ENCODE results near the gene SFMBT2.
A peak's percentile ranks its signal among the peaks of the same experiment; 100 is the strongest.

The SFMBT2 gene

DNA sequence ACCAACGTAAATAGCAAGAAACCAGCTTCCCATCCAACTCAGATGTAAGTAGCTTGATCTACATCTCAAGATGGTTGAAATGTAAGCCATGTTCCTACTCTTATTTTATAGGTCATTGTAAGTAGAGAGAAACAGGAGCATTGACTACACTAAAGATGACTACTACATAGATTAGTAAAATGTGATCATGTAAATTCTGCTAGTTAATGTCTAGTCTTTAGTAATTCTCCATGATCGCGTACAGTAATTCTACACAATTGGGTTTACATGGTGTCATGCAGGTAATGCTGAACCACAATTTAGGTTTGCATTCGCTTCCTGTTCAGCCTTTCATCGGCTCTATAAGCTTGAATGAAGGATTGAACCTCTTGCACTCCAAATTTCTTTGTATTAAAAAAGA, 14.9 kb upstream of the SFMBT2 start:
- no peak for DNase-seq (ENCODE audit: low spot score)

DNA sequence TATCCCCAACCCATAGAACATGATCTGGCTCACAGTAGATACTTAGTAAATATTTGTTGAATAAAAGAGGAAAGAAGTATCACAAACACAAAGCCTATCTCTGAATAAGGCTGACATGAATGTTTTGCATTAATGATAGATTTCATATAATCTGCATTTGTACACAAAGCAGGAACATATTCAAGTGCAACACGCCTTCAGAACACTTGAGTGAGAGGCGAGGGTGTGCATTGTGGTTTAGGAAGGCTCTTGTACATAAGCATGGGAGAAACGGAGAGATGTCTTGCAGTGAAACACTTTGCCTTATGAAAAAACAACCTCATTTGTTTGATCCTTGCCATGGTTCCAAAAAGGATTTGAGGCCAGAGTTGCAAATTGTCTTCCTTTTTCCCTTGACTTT, 14.1 kb upstream of the SFMBT2 start:
- DNase-seq (ENCODE audit: low spot score): no peak

- DNase-seq (ENCODE audit: low spot score): no peak
These were observed 13.5 kb upstream of the SFMBT2 start for GRCh38 chr10:7424315-7424714.

DNA sequence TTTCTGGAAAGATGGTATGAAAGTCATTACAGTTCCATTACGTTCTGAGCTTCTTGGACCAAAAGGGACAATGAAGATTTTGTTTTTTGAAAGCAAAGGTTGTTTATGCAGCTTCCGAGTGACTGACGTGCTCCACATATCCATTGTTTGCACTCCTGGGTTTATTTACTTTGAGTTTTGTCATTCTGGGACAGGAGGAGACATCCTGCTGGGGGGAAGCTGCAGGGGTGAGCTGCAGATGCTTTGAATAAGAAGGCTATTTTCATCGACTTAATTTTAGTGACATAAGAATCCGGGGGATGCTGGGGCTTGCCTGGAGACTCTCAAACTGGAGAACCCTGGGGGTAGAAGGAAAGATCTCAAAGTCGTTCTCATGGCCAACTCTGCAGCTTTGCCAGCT, 12.7 kb upstream of the SFMBT2 start:
- DNase-seq (ENCODE audit: low spot score): no peak

- no peak for DNase-seq (ENCODE audit: low spot score)
These were observed 10.7 kb upstream of the SFMBT2 start for GRCh38 chr10:7421526-7421925.

- no peak for DNase-seq (ENCODE audit: low spot score)
These were observed 9.2 kb upstream of the SFMBT2 start for GRCh38 chr10:7419998-7420397.

DNA sequence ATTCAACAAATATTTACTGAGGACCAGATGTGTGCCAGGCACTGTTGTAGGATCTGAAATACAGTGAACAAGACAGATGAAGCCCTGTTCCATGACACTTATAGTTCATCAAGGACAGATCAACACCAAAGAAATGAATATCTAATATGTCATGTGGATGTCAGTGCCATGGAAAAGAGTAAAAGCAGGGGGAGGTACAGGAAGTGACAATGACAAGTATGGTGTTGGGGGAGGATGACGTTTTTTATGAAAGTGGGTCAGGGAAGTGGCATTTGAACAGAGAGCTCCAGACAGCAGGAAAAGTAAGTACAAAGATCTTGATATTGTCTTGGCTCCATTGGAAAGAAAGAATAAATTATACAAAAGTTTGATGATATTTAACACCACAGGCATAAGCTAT, 7.0 kb upstream of the SFMBT2 start:
- DNase-seq (ENCODE audit: low spot score): no peak

DNA sequence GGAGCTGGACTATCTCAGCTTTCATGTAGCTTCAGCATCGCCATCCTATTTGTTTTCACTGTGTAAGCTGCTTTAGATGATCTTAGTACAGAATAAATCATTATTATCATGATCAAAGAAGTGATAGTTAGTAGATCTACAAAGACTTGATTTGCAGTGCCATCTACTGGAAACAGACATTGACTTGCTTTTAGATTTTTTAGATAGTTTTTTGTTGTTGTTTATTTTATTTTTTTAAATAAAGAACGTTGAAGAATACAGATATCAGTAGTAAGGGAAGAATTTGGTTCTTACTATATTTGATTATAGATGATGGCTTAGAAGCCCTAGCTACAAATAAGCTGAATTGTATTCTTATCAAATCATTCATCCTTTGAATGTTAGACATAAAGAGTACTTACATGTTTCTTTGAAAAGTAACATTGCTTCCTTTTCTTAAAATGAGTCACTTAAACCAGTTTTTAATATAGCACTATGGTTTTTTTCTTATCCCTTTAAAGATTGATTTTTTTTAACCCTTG, 6.3 kb upstream of the SFMBT2 start:
- DNase-seq (ENCODE audit: low spot score): peak; percentile 47

- DNase-seq (ENCODE audit: low spot score): no peak
These were observed 3.9 kb upstream of the SFMBT2 start for GRCh38 chr10:7414766-7415165.

DNA sequence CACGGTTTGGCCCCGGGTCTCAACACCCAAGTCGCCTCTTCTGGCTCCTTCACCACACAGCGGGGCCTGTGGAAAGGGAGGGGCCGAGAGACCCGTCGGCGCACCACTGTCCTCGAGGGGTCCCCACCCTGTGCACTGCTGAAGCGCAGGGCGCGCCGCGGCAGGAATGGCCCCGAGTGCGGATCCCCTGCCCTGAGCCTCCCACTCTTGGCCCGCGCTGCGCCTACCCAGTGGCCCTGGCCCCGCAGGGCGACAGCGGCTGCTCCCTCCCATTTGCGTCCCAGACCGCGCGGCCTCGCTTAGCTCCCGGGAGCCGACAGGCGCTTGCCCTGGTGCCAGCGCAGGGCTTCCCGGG, 2.1 kb upstream of the SFMBT2 start:
- DNase-seq (ENCODE audit: low spot score): no peak

DNA sequence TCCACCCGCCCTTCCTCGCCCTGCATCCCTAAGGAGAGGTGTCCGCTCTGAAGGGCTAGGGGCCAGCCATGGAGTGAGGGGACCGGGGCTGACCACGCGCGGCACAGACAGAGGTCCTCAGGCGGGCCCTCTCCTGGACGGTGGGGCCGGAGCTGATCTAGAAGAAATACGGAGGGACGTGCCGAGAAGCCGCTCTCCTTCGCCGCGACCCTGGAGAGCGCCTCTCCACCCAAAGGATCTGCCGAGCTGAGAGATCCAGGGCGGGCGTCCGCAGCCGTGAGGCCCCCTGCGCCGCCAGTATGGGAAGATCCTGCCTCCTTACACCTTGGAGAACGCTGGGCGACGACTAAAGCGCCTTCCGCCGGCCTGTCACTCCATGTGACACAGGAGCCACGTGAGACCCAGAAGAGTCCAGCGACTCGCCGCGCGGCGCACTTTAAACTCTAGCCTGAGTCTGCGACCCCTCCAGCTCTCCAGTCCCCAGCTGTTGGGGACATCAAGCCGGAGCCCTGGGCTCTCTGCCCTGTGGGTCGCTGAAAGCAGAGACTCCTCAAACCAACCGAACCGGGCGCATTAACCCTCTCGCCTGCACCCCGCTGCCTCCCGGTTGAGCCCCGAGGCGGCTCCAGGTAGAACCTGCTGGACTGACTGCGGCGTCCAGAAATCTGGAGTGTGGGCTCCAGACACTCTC, 1.5 kb upstream of the SFMBT2 start:
- DNase-seq (ENCODE audit: low spot score): no peak

DNA sequence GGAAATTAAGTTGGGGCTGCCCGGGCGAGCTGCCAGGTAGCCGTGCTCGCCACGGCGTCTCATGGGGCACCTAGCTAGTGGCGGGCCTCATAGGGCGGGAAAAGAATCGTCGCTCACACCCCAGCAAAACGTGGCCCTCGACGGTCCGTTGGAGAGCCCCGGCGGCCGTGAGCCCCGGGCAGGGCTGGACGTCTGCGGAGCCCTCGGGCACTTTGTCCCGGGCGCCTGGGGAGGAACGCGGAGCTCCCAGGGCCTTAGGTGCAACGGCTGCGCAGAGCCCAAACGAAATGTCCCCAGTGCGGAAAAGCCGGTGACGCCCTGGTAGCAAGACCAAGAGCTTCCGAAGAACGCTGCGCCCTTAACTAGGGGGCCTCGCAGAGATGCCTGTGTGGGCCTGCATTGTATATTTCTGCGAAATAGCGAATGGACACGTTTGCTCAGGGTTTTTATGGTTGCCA, 866 bp upstream of the SFMBT2 start:
- DNase-seq (ENCODE audit: low spot score): no peak

GRCh38 chr10:7410301-7410861, 453 bp downstream of the SFMBT2 start:
- DNase-seq (ENCODE audit: low spot score): peak; percentile 27

DNA sequence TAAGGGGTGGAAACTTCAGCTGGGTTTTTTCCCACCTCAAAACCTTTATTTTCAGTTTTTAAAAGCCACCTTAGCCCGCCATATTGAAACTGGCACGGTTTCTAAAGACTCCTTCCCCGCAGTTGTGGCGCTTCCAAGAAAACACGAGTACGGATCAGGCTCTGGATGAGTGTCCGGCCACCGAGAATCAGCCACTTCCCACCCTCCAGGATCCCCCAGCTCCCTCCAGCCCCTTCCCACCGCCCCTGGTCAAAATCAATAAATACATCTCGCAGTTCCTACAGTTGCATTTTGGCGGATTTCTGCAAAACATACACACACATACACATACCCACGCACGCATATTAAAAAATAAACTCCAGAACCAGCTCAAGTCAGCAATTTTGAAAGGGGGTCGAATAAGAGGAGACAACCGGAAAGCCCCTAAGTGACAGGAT, 1.1 kb downstream of the SFMBT2 start:
- DNase-seq (ENCODE audit: low spot score): no peak

GRCh38 chr10:7409045-7409731, 1.6 kb downstream of the SFMBT2 start:
- peak; percentile 11 for DNase-seq (ENCODE audit: low spot score)

DNA sequence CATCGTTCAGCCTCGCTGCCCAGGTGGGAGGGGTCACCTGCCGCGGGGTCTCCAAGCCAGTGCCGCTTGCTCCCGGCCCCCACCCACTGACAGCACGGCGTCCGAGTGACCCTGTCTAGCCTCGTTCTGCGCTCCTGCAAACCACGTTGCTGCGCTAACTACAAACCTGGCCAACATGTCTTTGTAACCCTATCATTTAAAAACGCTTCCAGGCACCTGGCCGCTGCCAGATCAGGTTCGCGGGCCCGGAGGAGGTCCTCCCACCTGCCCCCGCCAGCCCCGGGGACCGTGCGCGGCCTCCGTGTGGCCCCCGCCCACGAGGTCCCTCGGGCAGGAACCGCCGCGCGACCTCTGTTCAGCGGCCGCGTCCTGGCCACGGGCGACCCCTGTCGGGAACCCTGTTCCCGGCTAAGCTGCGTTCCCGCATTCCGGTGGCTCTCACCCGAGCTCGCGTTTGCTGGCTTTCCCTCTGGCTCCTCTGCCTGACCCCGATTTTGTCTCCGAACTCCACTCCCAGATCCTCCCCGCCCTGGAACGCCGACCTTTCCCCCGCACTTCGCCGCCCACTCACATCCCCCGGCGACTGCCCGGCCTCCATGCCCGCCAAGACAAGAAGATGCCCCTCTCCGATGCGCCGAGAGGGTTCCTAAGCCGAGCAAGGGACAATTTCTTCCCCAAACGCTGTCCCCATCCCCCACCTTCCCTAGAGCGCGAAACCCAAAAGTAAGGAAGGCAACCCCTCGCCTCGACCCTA, 2.4 kb downstream of the SFMBT2 start:
- peak; percentile 47 for DNase-seq (ENCODE audit: low spot score)

GRCh38 chr10:7407368-7408290, 3.2 kb downstream of the SFMBT2 start:
- DNase-seq (ENCODE audit: low spot score): peak; percentile 18

DNA sequence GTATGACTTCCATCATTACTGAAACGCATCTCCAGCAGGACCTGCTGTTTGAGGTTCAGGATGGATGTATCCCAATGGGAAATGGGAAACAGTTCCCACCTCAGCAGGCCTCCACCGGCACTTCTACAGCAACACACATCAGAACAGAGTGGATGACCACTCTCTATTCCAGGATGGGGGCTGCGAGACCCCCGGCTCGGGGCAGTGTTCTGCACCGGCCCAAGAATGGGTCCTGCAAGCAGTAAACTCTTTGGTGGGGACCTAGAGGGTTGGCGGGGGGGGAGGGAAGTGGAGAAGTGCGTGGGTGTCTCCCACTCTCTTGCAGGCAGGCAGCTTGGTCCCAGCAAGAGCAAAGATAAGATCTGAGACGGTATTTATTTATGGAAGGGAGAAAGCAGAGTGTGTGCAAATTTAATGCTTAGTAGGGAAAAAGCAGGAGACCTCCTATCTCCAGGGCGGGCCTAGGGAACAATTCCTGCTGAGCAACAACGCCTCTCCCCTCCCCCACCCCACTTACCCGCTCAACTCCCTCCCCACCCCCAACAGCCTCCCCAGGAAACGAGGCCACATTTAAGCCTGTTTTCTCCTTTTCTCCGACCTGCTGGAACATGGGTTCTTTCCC, 4.0 kb downstream of the SFMBT2 start:
- DNase-seq (ENCODE audit: low spot score): no peak

GRCh38 chr10:7405637-7406036, 5.2 kb downstream of the SFMBT2 start:
- DNase-seq (ENCODE audit: low spot score): peak; percentile 34

GRCh38 chr10:7403620-7404019, 7.2 kb downstream of the SFMBT2 start:
- DNase-seq (ENCODE audit: low spot score): no peak

GRCh38 chr10:7401782-7402181, 9.1 kb downstream of the SFMBT2 start:
- DNase-seq (ENCODE audit: low spot score): no peak
